NCI-H82 (cell line): ENCODE data around the gene COL28A1.
"Not testable (repeated sequence)": the region's sequence is repeated elsewhere in the genome, so short reads cannot be mapped to it uniquely, and the experiment has no call there.

Source experiments
- DNase-seq: peaks from one replicate; lab custom pipeline; 2025; lab: John Stamatoyannopoulos, UW

Gene COL28A1

DNA sequence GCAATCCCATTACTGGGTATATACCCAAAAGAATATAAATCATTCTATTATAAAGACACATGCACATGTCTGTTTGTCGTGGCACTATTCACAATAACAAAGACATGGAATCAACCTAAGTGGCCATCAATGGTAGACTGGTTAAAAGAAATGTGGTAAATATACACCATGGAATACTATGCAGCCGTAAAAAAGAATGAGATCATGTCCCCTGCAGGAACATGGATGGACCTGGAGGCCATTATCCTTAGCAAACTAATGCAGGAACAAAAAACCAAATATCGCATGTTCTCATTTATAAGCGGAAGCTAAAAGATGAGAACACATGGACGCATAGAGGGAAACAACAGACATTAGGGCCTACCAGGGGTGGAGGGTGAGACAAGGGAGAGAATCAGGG, 25.9 kb upstream of the COL28A1 start:
- not testable (repeated sequence) for DNase-seq

GRCh38 chr7:7557252-7557651, 21.6 kb upstream of the COL28A1 start:
- DNase-seq, result no peak

DNA sequence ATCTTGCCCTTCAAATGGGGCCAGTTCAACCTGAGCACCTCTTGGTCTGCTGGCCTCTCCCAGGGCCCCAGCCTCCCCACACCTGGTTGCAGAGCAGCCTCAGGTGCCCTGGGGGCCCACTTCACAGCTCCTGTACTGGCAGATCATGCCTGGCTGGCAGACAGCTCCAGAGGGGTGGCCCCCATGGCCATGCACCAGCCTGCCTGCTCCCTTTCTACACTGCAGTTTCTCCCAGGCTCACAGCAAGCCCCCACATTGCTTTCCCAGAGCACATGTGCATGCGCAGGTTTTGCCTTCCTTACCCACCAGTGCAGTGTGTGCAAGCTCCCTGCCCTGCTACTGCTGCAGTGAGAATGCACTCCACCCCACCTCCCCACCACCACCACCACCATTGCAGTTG, 21.2 kb upstream of the COL28A1 start:
- DNase-seq, result no peak

DNA sequence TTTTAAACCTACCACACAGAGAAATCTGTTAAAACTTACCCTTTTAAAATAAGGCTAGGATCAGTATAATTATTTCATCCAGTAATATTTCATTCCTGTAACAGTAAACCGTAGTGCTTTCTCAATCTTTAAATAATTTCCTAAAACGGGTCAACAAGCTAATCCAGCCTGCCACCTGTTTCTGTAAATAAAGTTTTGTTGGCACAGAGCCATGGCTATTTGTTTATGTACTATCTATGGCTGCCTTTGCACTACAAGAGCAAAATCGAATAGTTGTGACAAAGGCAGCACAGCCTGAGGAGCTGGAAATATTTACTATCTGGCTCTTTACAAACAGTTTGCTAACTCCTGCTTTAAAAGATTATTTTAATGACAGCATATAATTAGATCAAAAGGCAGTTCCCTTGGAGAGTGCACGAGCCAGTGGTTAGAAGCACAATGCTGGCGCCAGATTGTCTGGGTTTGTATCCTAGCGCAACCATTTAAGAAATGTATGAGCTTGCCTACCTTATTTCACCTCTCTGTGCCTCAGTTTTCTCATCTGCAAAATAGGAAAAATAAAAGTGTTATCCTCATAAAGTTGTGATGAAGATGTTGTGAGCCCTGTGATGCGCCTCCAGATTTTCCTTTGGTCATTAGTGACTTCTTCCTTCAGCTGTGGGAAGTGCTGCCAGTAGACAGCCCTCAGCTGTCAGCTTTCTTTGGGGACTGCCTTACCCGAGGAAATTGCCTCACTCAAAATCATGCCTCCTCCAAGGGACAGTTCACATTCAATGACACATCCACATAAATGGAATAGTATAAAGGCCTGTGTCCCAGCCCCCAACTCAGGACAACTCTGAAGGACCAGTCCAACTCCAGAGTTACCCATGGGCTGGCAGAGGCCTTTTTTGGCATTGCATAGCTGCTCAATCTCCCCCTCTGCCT, 19.2 kb upstream of the COL28A1 start:
- peak; percentile 100 for DNase-seq

GRCh38 chr7:7554021-7554432, 18.4 kb upstream of the COL28A1 start:
- DNase-seq, result peak; percentile 99

DNA sequence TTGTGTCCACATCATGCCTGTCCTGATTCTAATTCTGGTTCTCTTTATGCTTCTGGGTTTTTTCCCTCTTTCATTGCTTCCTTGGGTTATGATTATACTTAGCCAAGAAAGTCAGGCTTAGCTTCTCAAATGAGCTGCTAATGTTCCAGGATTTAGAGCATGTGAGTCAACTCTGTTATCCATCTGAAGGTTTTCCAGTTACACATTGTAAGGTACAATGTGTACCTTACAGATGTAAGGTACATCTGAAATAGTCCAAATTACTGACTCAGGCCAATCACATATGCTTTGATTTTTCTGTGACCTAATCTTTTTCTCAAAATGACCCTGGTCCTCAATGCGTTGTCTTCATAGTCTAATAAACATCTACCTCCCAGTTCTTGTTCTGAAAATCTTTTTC, 17.7 kb upstream of the COL28A1 start:
- peak; percentile 49 for DNase-seq

- no peak for DNase-seq
Observed at GRCh38 chr7:7552199-7552598, 16.5 kb upstream of the COL28A1 start.

DNA sequence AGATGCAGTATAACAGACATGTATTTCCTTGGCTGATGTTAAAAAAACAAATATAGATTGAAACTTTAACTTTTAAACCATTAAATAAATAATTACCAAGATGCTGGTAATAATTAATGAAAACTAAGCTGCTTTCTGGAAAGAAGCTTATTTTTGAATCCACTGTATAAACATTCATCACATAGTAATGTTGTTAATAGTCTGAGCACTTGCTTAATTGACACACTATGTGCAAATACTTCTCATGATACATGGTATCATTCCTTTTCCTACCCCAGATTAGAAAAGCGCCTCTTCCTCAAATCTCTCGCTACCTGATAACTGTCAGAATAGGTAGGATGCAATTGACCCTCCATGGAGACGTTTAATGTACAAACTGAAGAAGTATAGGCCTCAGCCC, 15.0 kb upstream of the COL28A1 start:
- DNase-seq, result no peak

GRCh38 chr7:7548407-7548806, 12.7 kb upstream of the COL28A1 start:
- no peak for DNase-seq

DNA sequence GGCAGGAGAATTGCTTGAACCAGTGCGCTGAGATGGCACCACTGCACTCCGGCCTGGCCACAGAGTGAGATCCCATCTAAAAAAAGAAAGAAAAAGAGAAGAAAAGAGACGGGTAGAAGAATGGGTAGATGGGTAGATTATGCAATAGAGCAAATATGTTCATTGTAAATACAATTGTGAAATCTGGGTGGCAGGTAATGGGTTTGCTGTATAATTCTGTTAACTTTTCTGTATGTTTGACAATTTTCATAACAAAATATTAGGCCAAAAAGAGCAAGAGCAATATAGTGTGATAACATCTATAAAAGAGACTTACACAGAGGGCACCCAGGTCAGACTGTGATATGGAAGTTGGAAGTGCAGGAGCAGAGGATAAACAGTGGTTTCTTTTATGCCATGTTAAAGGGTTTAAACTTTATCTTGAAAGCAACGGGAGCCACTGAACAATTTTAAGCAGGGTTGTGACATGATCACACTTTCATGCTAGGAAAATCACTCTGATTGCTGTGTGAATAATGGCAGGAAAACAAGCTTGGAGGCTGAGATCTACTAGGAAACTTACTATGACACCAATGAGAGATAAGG, 6.7 kb upstream of the COL28A1 start:
- no peak for DNase-seq

GRCh38 chr7:7539711-7540110, 4.0 kb upstream of the COL28A1 start:
- DNase-seq, result no peak

- no peak for DNase-seq
Observed at GRCh38 chr7:7539152-7539551, 3.5 kb upstream of the COL28A1 start.

DNA sequence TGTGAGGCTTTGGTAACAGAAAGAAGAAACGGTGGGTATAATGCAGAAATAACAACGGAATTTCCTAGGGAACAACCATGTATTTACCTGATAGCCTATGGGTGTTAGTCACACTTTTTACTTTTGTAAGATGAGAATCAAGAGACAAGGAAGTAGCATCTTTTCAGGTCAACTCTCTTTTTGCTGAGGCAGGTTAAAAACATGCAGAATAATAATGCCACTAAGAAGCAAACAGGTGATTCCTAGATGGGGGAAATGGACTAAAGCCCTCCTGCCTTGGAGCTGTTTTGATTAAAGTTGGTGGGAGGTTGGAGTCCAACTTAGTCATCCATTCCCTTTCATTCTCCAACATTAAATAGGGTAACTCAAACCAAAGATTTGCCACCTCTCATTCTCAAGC, 2.0 kb upstream of the COL28A1 start:
- DNase-seq, result no peak

- no peak for DNase-seq
Observed at GRCh38 chr7:7536396-7537019, 835 bp upstream of the COL28A1 start.

GRCh38 chr7:7533831-7534430, 1.7 kb downstream of the COL28A1 start:
- no peak for DNase-seq

GRCh38 chr7:7529328-7529727, 6.3 kb downstream of the COL28A1 start:
- no peak for DNase-seq

- no peak for DNase-seq
Observed at GRCh38 chr7:7527047-7527446, 8.6 kb downstream of the COL28A1 start.

DNA sequence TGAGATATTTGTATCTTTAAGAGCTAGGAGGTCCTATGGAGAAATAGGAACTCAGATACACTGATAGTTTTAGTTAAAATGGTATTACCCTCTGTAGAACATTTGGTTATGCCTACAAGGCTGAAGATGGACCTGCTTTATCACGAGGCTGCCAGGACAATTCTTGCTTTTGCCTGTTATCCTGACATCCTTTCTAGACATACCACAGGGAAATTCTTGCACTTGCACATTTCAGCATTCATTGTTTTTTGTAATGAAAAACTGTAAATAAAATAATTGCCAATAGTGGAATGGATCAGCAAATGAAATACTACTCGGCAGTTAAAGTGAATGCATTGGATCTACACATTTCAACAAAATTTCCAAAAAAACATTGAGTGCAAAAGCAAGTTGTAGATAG, 9.7 kb downstream of the COL28A1 start:
- DNase-seq, result no peak

GRCh38 chr7:7524121-7524520, 11.6 kb downstream of the COL28A1 start:
- no peak for DNase-seq

- DNase-seq, result no peak
Observed at GRCh38 chr7:7522421-7522820, 13.3 kb downstream of the COL28A1 start.

DNA sequence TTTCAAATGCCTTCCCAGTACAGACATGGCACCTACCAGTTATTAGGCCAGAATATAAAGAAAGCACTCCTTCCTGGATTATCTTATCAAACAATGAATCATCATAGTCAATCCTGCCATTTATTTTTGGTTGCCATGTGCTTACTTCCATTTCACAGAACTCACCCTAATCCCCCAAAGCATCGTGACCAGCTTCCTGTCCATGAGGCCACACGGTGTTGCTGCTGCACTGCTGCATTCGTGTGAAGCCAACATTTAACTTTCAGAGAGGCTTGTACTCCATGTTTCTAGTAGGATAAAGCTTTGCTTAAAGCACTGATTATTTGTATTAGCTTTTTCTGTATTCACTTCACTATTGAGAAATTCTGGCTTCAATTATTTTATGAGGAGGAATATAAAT, 14.4 kb downstream of the COL28A1 start:
- peak; percentile 5 for DNase-seq

DNA sequence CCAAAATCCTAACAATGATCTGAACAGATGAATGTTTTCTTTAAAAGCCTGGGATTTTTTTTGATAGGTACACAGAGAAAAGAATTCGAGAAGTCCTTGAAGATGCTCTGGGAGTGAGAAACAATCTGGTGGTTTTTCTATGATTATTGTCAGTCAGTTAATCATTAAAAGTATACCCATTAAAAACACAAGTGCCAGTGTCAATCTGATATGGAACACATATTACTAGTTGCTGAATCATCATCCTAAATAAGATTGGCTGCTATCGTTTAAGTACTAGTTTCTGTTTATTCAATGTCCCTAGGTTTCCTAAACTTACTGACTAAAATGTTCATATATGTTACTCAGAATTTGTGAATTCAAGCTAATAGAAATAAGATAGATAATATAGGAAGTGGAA, 16.1 kb downstream of the COL28A1 start:
- DNase-seq, result no peak

GRCh38 chr7:7519056-7519455, 16.6 kb downstream of the COL28A1 start:
- no peak for DNase-seq
